GM19468 (cell line): ENCODE results near the gene ADAM10.

Source experiments
- ATAC-seq: cut with Tn5 transposase; IDR thresholded peaks from one replicate; pipeline ENCODE4 v1.9.1; 2021; ENCODE audit warnings: mild to moderate bottlenecking, moderate library complexity, moderate number of reproducible peaks; ENCODE audit not compliant: unreplicated experiment; ENCODE audit errors: extremely low read depth

Gene ADAM10

DNA sequence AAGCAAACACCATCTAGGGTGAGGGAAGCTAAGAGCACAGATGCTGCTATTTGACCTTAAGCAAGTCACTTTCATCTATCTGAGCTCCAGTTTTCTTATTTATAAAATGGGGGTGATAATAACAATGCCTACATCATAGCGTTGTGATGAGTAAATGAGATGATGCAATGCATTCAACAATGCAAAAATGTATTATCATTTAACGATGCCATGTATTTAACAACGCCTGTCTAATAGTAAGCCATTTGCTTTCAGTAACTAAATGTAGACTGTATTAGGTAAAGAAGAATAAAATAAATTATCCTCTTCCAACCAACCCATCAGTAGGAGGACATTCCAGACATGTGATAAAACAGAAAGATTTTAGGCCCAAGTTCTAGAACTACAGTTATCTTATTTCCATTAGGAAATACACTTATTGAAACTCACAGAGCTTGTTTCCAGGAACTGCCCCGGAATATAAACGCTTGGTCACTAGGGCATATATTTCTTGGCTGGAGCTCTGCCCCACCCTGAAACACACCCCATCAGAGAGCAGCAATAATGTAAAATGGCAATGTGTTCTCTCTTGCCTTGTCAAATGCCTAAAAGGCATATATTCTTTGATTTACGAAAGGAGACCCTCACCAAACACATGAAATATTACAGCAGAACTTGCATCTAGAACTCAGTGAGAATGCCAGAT is 189.5 kb downstream of the ADAM10 start:
- no peak for ATAC-seq

DNA sequence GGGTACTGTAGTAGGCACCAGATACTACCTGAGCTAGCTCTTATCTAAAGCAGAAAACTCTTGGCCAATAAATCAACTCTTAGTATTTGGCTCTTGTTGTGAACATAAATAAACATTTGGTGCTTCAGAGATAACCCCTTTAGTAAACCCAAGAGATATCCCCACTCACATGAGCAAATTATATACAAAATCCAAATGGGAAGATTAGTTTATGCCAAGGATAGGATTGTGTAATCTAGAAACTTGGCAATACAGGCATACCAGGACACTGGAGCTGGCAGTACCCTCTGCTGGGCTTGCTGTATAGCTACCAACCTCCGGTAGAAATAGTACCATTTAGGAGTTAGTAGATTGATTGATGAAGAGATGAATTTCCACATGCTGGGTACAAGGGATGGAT is 190.7 kb downstream of the ADAM10 start:
- no peak for ATAC-seq

- ATAC-seq: no peak
These were observed 193.0 kb downstream of the ADAM10 start for GRCh38 chr15:58556541-58556940.

- ATAC-seq: no peak
These were observed 193.5 kb downstream of the ADAM10 start for GRCh38 chr15:58556028-58556361.

DNA sequence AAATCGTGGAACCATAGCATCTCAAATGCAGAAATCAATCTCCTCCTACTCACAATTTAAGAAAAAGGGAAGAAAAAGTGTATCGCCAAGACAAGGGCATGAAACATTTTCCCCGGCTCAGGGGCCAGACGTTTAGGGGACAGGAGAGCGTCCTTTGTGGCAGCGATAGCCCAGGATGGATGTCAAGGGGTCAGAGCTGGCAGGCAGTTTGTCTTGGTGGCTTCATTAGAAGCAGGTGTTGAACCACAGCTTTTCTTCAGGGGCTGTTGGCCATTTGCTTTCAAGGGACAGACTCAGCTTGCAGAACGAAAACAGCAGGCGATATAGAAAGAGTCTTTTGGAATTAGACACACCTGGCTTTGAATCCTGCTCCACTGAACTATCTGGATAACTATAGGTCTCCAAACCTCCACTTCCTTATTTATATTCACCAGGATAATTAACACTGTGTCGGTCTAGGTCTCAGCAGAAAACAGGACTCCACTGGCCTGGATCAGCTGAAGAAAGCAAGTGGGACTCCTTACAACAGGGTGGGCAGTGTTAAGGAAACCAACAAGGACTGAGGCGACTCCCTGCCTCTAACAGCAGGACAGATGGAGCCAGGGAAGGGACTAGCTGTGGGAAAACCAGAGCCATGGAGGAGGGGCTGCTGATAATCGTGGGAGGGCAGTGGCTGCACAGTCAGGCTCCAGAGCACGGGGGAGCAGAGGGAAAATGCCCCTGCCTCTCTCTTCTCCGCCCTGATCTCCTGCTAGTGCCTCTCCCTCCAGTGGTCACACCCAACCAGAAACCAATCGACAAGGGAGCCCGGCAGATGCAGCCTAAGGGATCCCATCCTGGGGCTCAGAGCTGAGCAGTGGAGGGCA is 194.1 kb downstream of the ADAM10 start:
- no peak for ATAC-seq

- ATAC-seq: no peak
These were observed 194.7 kb downstream of the ADAM10 start for GRCh38 chr15:58554758-58555157.

DNA sequence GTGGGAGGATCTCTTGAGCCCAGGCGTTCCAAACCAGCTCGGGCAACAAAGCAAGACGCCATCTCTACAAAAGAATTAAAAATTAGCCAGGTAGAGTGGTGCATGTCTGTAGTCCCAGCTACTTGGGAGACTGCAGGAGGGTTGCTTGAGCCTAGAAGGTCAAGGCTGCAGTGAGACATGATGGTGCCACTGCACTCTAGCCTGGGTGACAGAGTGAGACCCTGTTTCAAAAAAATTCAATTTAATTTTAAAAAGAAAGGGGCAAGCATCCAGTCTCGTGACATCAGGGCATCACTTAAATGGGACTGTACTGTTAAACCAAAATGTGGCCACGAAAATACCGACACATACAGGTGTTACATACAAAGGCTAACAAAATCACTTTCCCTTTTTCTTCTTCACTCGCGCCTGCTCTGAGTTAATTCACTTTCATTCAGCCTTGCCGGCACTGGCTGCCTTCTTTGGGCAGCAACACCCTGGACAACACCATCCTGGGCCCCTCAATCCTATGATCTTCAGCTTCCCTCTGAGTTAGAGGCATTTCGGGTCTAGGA is 196.1 kb downstream of the ADAM10 start:
- ATAC-seq: no peak

- ATAC-seq: no peak
These were observed 196.8 kb downstream of the ADAM10 start for GRCh38 chr15:58552505-58553364.

DNA sequence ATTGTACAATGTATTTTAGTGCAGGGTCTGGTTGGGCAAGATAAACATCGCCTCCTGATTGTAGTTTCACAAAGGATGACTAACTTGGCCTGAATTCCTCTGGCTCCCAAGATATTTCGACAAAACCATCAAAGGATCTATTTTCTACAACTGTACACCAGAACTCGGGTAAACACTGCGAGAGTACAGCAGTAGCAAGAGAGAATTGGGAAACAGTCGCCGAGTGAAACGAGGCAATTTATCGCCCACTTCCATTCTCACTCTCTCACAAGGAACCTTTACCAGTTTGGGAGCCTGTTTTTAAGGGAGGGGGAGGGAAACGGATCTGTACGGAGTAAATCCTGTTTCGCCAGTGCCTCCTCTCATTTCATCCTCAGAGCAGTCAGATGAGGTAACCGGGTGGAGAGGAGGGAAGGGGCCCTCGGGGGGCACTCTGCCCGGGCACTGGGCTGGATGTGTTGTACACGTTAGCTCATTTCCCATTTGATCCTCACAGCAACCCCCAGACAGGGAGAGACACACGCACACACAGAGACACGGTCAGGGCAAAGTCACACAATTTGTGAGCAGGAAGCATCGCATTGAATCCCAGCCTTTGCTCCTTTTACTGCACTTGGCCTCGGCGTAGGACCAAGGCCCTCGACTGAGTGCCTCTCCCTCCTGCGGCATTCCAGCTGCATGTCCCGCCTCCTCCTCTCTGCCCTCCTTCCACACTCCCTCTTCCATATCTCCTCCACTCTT is 197.6 kb downstream of the ADAM10 start:
- no peak for ATAC-seq

DNA sequence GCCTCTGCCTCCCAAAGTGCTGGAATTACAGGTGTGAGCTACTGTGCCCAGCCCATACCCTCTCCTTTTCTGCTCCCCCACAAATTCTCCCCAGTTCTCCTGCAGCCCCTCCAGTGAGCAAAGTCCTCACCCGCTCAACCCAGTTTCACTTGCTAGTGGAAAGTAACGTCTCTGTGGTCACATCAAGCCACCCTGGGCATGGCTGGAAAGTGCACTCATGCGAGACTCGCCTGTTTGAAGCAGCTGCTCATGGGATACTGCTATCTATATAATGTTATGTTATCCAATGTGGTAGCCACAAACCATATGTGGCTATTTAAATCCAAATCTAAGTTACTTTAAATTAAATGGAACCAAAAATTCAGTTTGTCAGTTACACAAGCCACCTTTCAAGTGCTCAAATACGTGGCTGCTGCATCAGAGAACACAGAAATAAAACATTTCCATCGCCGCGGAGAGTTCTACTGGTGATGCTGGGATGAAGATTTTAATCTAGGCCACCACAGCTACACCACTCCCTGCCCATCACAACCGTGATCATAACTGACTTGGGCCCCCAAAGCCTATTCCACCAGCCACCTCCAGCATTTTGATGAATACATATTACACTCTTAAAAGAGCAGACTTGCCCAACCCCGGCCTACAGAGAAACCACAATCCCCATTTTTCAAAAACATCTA is 198.3 kb downstream of the ADAM10 start:
- no peak for ATAC-seq

GRCh38 chr15:58549785-58550074 is 199.8 kb downstream of the ADAM10 start:
- no peak for ATAC-seq

DNA sequence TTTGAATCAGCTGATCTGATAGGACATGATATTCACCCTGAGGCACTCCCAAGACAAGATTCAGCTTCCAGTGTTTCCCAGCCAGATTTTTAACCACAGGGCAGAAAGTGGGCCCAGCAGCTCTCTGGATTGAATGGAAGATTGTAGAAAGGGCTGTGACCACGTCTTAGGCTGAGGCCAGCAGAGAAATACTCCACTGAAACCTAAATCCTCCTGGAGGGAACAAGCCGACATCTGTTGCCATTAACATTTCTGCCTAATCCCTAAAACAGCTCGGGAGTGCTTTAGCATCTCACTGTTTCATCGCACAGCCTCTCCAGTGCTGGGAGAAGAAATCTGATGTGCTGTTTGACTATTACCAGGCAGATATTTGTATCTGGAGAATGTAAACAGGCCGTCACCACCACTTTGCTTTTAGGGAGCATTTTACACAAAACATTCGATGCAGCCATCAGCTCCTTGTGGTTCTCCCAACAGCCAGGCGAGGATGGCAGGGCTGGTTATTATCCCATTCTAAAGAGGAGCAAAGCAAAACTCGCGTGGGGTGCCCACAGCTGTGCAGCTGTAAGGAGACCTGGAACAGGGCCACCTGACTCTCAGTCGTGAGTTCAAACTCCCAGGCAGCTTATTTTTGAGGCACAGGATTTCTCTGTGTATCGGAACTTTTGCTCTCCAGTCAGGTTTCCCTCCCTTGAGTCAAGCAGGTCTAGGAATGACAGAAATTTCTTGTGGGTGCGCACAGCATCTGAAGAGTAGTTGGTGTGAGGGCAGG is 200.3 kb downstream of the ADAM10 start:
- no peak for ATAC-seq

DNA sequence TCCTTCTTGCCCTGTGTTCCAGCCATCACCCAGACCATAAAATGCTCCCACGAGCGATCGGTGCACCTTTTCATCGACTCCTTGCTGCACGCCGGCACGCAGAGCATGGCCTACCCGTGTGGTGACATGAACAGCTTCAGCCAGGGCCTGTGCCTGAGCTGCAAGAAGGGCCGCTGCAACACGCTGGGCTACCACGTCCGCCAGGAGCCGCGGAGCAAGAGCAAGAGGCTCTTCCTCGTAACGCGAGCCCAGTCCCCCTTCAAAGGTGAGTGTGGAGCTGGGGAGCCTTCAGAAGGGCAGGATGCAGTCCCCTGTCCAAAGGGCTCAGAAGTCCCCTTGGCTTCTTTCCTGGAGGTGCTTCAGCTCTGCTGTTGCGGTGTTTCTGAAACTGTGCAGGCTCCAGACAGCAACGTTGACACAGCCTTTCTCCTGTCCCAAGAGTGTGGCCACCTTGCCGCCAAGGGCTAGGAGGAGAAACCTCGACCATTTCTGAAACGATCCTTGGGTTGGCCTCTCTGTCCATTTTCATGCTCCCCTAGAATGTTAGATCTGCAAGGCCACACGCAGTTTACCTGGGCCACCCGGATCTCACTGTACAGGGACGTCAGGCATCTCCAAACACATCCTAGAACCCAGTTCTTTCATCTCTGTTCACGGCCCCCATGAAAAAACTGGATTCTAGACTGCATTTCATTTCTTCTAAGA is 201.0 kb downstream of the ADAM10 start:
- ATAC-seq: no peak

DNA sequence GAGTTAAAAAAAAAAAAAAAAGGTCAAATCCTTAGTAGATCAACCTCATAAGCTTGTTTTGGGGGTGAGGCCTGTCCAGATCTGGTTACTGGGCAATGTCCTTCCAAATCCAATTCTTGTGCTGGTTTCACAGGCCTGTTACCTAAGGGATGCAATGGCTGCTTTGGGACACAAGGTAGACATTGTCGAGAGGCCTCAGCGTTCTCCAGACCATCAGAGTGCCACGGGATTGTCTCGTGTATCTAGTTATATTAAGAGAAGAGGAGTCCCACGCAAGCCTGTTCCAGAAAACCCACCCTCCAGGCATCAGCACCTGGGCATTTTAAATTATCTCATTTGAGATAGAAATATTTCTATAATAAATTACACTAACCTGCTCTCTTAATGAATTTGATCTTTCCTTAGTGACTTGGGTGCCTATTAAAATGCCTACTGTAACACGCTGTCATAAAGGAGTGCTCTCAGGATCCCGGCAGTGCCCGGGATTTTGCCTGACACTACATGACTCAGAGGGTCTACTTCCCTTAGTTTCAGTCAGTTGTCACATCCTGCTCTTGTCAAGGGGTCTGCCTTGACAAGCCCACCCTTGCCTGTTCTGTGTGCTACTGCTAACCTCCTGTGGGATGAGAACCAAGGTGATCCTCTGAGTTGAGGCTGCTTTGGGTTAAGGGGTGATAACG is 201.7 kb downstream of the ADAM10 start:
- ATAC-seq: no peak

DNA sequence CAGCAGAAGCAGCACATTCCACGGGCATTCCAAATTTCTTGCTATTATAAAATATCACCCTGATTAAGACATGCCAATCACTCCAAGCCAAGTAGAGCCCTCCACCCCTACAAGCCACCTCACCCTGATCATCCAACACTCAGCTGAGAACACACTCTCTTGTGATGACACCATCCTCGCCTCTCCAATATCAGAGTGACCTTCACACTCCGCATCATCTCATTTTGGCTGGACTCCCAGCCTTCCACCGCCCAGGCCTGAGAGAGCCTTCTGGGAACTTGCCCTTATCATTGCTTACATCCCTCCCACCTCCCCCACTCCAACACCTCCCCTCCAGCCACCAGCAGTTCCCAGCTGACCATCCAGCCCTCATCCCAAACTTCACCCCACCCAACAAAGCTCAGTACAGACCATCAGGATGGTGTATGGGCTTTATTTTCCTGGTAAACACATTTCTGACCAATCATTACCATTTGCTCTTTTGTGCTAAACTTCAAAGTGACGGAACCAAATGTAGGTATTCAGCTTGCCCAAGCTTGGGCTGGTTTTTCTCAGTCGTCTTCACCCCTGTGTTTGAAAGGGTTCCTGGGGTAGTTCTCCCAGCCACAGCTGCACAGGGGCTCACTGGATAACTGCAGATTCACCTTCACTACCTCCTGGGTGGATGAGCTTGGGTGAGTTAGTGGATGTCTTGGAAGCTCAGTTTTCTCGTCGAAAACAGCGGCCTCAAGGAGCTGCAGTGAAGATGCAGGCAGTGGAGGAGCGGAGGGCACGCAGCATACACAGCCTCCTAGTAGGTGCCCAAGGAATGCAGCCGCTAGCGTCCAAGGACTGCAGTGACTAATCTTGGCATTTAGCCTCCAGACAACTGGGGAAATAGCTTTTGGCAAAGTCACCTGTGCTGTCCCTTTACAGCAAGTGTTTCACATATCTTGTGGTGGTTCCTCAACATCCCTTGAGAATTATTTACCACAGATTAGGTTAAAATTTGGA is 202.6 kb downstream of the ADAM10 start:
- no peak for ATAC-seq

DNA sequence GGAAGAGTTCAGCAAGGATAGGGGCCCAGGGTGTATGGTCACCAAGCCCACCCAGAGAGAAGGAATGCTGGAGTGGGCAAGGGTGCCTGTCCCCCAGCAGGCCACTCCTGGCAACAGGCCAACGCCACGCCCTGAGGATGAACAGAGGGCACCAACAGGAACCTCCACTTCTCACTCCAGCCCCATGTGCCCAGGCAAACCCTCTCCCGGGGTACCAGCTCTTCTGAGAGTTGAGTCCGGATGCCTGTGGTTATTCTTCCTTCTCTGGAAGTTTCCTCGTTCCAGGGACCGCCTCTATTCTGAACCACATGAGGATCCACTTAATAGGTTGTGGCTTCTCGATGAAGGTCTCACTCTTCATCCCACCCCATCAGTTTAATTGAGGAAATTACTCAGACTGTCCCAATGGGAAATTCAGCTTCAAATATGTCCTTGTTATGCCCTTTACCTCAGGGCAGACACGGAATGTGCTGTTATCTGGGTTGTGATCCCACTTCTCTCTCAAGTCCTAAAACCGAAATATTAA is 203.4 kb downstream of the ADAM10 start:
- ATAC-seq: no peak
